Astrocyte (in vitro differentiated cells and primary cell): ENCODE data around the gene TTC7B. TPM values are rescaled to one million over a fixed set of nuclear protein-coding genes. Genes with fewer than 3 reads are reported as not detected.

ENCODE experiments used
- DNase-seq: peaks from one replicate; pipeline ENCODE4 v3.0.0-alpha.2; 2010; ENCODE audit warnings: low read depth
- FAIRE-seq: peaks from 2 replicates; lab custom pipeline; 2011; peaks lifted over from hg19 to GRCh38; lab: Jason Lieb, UNC
- H2AFZ ChIP-seq: 2 replicates; pipeline ENCODE4 v1.6.0; 2012; ENCODE audit warnings: low read depth, low read length, inconsistent platforms
- H3K27ac ChIP-seq: 2 replicates; pipeline ENCODE4 v1.5.1; 2011; ENCODE audit warnings: low read depth, low read length, inconsistent platforms
- H3K27me3 ChIP-seq: 2 replicates; pipeline ENCODE4 v1.6.0; 2011; ENCODE audit warnings: low read length, inconsistent platforms; ENCODE audit not compliant: insufficient read depth
- H3K36me3 ChIP-seq: 2 replicates; pipeline ENCODE4 v1.5.1; 2011; ENCODE audit warnings: low read length, inconsistent platforms; ENCODE audit not compliant: insufficient read depth
- H3K4me1 ChIP-seq: 2 replicates; pipeline ENCODE4 v1.5.1; 2011; ENCODE audit warnings: low read length, inconsistent platforms; ENCODE audit not compliant: insufficient read depth
- H3K4me2 ChIP-seq: 2 replicates; pipeline ENCODE4 v1.6.0; 2012; ENCODE audit warnings: low read length, inconsistent platforms
- H3K4me3 ChIP-seq: 2 replicates; pipeline ENCODE4 v1.5.1; 2011; ENCODE audit warnings: low read depth, mild to moderate bottlenecking, low read length, inconsistent platforms; ENCODE audit not compliant: insufficient read depth
- H3K79me2 ChIP-seq: 2 replicates; pipeline ENCODE4 v1.6.0; 2012; ENCODE audit warnings: mild to moderate bottlenecking, low read length, inconsistent platforms; ENCODE audit not compliant: insufficient read depth
- H3K9ac ChIP-seq: 2 replicates; pipeline ENCODE4 v1.6.0; 2012; ENCODE audit warnings: mild to moderate bottlenecking, low read length, inconsistent platforms
- H3K9me3 ChIP-seq: 2 replicates; pipeline ENCODE4 v1.5.1; 2012; ENCODE audit warnings: low read depth, mild to moderate bottlenecking, low read length, inconsistent platforms; ENCODE audit not compliant: insufficient read depth
- H4K20me1 ChIP-seq: 2 replicates; pipeline ENCODE4 v1.6.0; 2012; ENCODE audit warnings: low read length, inconsistent platforms; ENCODE audit not compliant: insufficient read depth
- H3K27ac Mint-ChIP-seq: one replicate; pipeline ENCODE4 v1.8.0; 2021; ENCODE audit warnings: mild to moderate bottlenecking, mixed read lengths; ENCODE audit not compliant: unreplicated experiment
- H3K27me3 Mint-ChIP-seq: one replicate; pipeline ENCODE4 v1.8.0; 2021; ENCODE audit warnings: low read depth, mixed read lengths; ENCODE audit not compliant: unreplicated experiment
- H3K36me3 Mint-ChIP-seq: one replicate; pipeline ENCODE4 v1.8.0; 2021; ENCODE audit warnings: low read depth, mixed read lengths; ENCODE audit not compliant: unreplicated experiment
- H3K4me1 Mint-ChIP-seq: one replicate; pipeline ENCODE4 v1.8.0; 2021; ENCODE audit warnings: low read depth, mixed read lengths; ENCODE audit not compliant: unreplicated experiment
- H3K4me3 Mint-ChIP-seq: one replicate; pipeline ENCODE4 v1.8.0; 2021; ENCODE audit warnings: mild to moderate bottlenecking, moderate library complexity, mixed read lengths; ENCODE audit not compliant: unreplicated experiment
- H3K9me3 Mint-ChIP-seq: one replicate; pipeline ENCODE4 v1.8.0; 2021; ENCODE audit warnings: mild to moderate bottlenecking, mixed read lengths; ENCODE audit not compliant: unreplicated experiment
- CTCF ChIP-seq: IDR thresholded peaks from 2 replicates; pipeline ENCODE4 v1.5.1; 2011; ENCODE audit warnings: low read depth, mild to moderate bottlenecking, inconsistent platforms, low read length, moderate library complexity; ENCODE audit not compliant: insufficient read depth
- EZH2 ChIP-seq: IDR thresholded peaks from 2 replicates; pipeline ENCODE4 v1.6.1; 2012; ENCODE audit warnings: mild to moderate bottlenecking, low read length, inconsistent platforms; ENCODE audit not compliant: insufficient read depth
- total RNA-seq: library from RNA; stranded (reverse); gene quantifications from 2 replicates; pipeline ENCODE4 v1.2.1, GENCODE V29; 2021

TTC7B gene
- total RNA-seq, 1 donor from 2014 or later: 42.1 TPM

- no peak overlapping the region for H3K27ac ChIP-seq
- TF ChIP-seq CTCF (no peak), EZH2 (no peak)
- no peaks in the 10 kb centered on the region for H4K20me1 ChIP-seq
- H3K9ac ChIP-seq: no peak overlapping the region
- no peak overlapping the region for H3K4me3 Mint-ChIP-seq
- H3K79me2 ChIP-seq: no peaks in the 10 kb centered on the region
- H3K4me1 Mint-ChIP-seq: no peaks in the 10 kb centered on the region
- no peak overlapping the region for H3K27ac Mint-ChIP-seq
- FAIRE-seq (no peak), DNase-seq (no peak)
- H3K4me2 ChIP-seq: no peak overlapping the region
- peaks cover 14% of the 10 kb centered on the region for H3K36me3 Mint-ChIP-seq
- H3K9me3 Mint-ChIP-seq: no peaks in the 10 kb centered on the region
- no peaks in the 10 kb centered on the region for H3K4me1 ChIP-seq
- H2AFZ ChIP-seq: no peak overlapping the region
- no peak overlapping the region for H3K4me3 ChIP-seq
- H3K36me3 ChIP-seq: no peaks in the 10 kb centered on the region
- no peaks in the 10 kb centered on the region for H3K9me3 ChIP-seq
- no peaks in the 10 kb centered on the region for H3K27me3 Mint-ChIP-seq
- H3K27me3 ChIP-seq: no peaks in the 10 kb centered on the region
Observed at GRCh38 chr14:90732718-90733117, 83.5 kb downstream of the TTC7B start.

- Mint-ChIP-seq H3K9me3 (no peaks in the 10 kb centered on the region), H3K4me1 (no peaks in the 10 kb centered on the region), H3K27me3 (no peaks in the 10 kb centered on the region), H3K36me3 (peaks cover 14% of the 10 kb centered on the region), H3K27ac (no peak overlapping the region), H3K4me3 (no peak overlapping the region)
- no peak for FAIRE-seq
- DNase-seq: no peak
- Histone ChIP-seq H3K79me2 (no peaks in the 10 kb centered on the region), H3K9me3 (no peaks in the 10 kb centered on the region), H3K4me1 (no peaks in the 10 kb centered on the region), H3K36me3 (no peaks in the 10 kb centered on the region), H3K4me3 (no peak overlapping the region), H3K9ac (no peak overlapping the region), H2AFZ (no peak overlapping the region), H3K27ac (no peak overlapping the region), H4K20me1 (no peaks in the 10 kb centered on the region), H3K27me3 (no peaks in the 10 kb centered on the region), H3K4me2 (no peak overlapping the region)
- TF ChIP-seq CTCF (no peak), EZH2 (no peak)
Observed at GRCh38 chr14:90732139-90732538, 84.1 kb downstream of the TTC7B start.

GRCh38 chr14:90731487-90731886 is 84.7 kb downstream of the TTC7B start:
- no peak overlapping the region for H3K4me3 Mint-ChIP-seq
- Histone ChIP-seq H3K27ac (no peak overlapping the region), H3K79me2 (no peaks in the 10 kb centered on the region), H2AFZ (no peak overlapping the region), H3K4me1 (no peaks in the 10 kb centered on the region), H3K36me3 (no peaks in the 10 kb centered on the region), H3K9ac (no peak overlapping the region), H3K9me3 (no peaks in the 10 kb centered on the region), H3K4me2 (no peak overlapping the region), H3K4me3 (no peak overlapping the region), H3K27me3 (no peaks in the 10 kb centered on the region), H4K20me1 (no peaks in the 10 kb centered on the region)
- no peaks in the 10 kb centered on the region for H3K4me1 Mint-ChIP-seq
- H3K9me3 Mint-ChIP-seq: no peaks in the 10 kb centered on the region
- no peak for FAIRE-seq
- TF ChIP-seq CTCF (no peak), EZH2 (no peak)
- DNase-seq: no peak
- H3K27me3 Mint-ChIP-seq: no peaks in the 10 kb centered on the region
- no peak overlapping the region for H3K27ac Mint-ChIP-seq
- H3K36me3 Mint-ChIP-seq: peaks cover 15% of the 10 kb centered on the region
